ENCODE data around the gene EDEM1.
A peak's percentile ranks its signal among the peaks of the same experiment; 100 is the strongest.

Gene EDEM1

GRCh38 chr3:5220193-5220592, 32.7 kb downstream of the EDEM1 start:
- DNase-seq (ENCODE audit: low read depth), result no peak
- TF ChIP-seq CTCF (IDR thresholded peaks at IDR 0.05; ENCODE audit: control insufficient read depth, insufficient read depth, low read depth, low read length, missing control alignments), result no peak
- no peak overlapping the region for H3K4me3 ChIP-seq (ENCODE audit: control insufficient read depth, low read depth, low read length)

DNA sequence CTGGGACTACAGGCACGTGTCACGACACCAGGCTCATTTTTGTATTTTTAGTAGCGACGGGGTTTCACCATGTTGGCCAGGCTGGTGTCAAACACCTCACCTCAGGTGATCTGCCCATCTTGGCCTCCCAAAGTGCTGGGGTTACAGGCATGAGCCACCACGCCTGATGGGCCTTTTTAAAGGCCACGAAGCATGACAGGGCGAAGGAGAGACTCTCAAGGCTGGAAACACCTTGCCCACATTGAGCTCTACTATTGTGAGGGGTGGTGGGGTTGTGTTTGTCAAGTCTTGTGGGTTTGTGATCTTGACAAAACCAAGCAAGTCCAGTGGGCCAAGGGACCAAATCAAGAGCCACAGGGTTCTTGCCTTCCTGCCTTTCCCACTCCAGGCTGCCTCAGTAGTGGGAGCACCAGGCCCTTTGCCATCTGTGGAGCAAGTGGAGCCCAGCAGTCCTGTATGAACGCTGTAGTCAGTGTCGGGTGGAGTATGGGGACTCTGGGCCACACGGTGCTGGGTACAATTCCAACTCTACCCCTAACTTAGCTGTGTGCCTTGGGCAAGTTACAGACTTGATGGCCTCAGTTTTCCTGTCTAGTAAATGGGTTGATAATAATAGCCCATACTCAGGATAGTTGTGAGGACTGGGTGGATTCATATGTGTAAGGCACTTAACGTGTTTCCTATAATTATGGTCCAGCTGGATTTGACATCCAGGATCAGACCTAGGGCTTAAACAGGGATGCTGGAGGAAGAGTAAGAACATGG, 33.3 kb downstream of the EDEM1 start:
- no peak for TF ChIP-seq CTCF (IDR thresholded peaks at IDR 0.05; ENCODE audit: control insufficient read depth, insufficient read depth, low read depth, low read length, missing control alignments)
- no peak overlapping the region for H3K4me3 ChIP-seq (ENCODE audit: control insufficient read depth, low read depth, low read length)
- no peak for DNase-seq (ENCODE audit: low read depth)

DNA sequence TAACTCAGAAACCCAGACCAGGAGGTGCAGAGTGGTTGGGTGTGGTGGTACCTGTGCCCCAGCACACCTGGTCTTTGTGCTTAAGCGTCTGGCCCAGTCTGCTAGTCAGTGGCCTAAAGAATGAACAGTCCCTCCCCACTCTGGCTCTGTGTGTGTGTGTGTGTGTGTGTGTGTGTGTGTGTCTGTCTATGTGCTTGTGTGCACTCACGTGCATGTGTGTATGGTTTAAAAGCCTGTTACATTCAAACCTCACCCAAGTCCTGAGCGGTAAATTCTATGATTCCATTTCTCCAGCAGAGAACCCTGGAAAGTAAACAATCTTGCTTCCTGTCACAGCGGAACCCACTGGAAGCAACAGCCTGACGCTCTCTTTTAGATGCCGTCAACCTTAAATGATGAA, 34.2 kb downstream of the EDEM1 start:
- no peak for TF ChIP-seq CTCF (IDR thresholded peaks at IDR 0.05; ENCODE audit: control insufficient read depth, insufficient read depth, low read depth, low read length, missing control alignments)
- DNase-seq (ENCODE audit: low read depth), result no peak
- no peak overlapping the region for H3K4me3 ChIP-seq (ENCODE audit: control insufficient read depth, low read depth, low read length)

GRCh38 chr3:5222283-5223005, 34.9 kb downstream of the EDEM1 start:
- no peak overlapping the region for H3K4me3 ChIP-seq (ENCODE audit: control insufficient read depth, low read depth, low read length)
- no peak for DNase-seq (ENCODE audit: low read depth)
- TF ChIP-seq CTCF (IDR thresholded peaks at IDR 0.05; ENCODE audit: control insufficient read depth, insufficient read depth, low read depth, low read length, missing control alignments), result no peak

- peak; percentile 46 for TF ChIP-seq CTCF (IDR thresholded peaks at IDR 0.05; ENCODE audit: control insufficient read depth, insufficient read depth, low read depth, low read length, missing control alignments)
- no peak for DNase-seq (ENCODE audit: low read depth)
Observed at GRCh38 chr3:5226783-5227182, 39.3 kb downstream of the EDEM1 start.

GRCh38 chr3:5227812-5228211, 40.3 kb downstream of the EDEM1 start:
- TF ChIP-seq CTCF (IDR thresholded peaks at IDR 0.05; ENCODE audit: control insufficient read depth, insufficient read depth, low read depth, low read length, missing control alignments), result no peak
- no peak for DNase-seq (ENCODE audit: low read depth)
- no peak overlapping the region for H3K4me3 ChIP-seq (ENCODE audit: control insufficient read depth, low read depth, low read length)

More at GRCh38 chr3:5226783-5227182, 39.3 kb downstream of the EDEM1 start:
- no peak overlapping the region for H3K4me3 ChIP-seq (ENCODE audit: control insufficient read depth, low read depth, low read length)

Measured in AG09309 (cell line).